ENCODE measurements around the gene NPR2. TPM values are rescaled to one million over a fixed set of nuclear protein-coding genes. Genes with fewer than 3 reads are reported as not detected.

Gene NPR2
- total RNA-seq, 1 experiment from 2014 or later = 0.07 TPM

DNA sequence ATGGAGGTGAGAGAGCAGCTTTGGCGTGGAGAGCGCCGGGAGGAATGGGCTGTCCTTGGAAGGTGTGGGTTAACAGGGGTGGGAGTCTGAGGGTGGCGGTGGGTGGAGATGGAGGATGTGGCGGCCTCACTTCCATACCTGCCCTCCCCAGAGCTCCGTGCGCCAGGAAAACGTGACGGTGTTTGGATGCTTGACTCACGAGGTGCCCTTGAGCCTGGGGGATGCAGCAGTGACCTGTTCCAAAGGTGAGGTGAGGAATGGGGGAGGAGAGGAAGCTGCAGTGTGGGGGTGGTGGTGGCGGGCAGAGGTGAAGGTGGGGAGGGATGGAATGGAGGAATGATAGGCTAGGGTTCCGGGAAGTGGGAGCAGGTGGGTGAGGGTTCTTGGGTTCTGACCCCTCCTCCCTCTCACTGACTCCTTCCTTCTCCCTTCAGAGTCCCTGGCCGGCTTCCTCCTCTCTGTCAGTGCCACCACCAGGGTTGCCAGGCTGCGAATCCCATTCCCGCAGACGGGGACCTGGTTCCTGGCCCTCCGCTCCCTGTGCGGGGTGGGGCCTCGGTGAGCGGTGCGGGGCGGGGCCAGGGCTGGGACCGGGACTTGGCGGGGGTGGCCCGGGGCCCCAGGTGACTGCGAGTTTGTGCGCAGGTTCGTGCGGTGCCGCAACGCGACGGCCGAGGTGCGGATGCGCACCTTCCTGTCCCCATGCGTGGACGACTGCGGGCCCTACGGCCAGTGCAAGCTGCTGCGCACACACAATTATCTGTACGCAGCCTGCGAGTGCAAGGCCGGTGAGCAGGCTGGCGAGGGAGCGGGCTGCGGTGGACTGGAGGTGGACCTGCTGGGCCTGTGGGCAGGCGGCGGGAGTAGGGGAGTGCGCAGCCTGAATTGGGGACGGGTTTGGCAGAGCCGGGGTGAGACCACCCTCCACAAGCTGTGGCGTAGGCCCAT, 54.7 kb downstream of the NPR2 start:
- DNase-seq (ENCODE audit: low spot score) = no peak
- in situ Hi-C loops (cut with HindIII; ENCODE audit: low sequenced_read_pairs) = no loop called here

DNA sequence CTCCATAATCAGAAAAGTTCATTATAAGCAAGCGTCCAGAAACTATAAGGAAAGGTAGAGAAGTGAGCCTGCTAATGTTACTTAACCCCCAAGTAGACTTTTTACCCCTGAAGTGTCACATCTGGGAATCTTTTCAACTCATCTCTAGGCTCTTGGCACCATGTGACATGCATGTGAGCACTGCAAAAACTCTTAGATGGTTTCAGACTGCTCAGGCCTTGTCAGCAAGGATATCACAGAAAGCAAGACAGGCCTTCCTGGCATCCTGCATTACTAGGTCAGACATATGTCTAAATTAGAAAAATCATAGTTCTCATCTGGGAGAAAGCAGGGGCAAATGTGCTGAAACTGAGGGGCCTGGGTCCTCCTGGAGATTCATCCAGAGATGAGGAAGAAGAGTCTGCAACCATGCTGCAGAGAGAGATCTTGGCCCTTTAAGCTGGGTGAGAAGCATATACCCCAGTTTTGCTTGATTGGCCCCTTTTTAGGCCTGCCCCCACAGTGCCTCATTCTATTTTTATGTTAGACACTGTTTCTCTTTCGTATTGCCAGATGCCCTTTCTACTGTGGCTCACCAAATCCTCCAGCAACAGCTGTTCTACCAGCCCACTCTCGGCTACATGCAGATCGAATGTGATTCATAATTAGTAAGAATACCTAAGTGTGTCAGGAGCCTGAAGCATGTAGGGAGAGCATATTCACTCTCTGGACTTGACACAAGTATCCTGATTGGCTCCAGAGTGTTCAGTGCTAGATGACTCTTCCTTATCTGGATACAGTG, 56.6 kb downstream of the NPR2 start:
- in situ Hi-C loops (cut with HindIII; ENCODE audit: low sequenced_read_pairs) = no loop called here
- DNase-seq (ENCODE audit: low spot score) = no peak

DNA sequence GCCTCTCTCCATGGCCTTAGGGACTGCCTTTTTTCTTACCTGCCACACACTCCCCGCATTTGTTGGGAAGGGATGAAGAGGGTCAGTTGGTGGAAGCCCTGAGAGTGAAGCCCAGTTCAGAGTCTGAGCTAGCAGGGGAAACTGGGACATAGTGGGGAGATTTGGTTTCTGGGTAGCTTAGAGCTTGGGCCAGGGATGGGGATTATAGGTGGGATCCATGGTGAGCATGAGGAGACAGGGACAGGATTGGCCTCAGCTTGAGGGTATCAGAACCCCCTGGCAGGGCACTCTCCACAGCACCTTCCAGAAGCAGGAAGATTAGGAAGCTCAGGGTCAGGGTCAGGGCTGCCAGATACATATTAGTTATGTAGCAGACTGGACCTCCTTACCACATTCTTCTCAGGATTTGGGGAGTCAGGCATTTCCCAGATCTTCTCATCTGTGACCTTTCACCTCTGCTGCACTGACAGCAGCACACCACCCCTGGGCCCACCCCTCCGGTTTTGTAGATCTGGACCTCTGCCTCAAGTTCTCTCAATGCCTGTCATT, 61.0 kb downstream of the NPR2 start:
- no peak for DNase-seq (ENCODE audit: low spot score)

DNA sequence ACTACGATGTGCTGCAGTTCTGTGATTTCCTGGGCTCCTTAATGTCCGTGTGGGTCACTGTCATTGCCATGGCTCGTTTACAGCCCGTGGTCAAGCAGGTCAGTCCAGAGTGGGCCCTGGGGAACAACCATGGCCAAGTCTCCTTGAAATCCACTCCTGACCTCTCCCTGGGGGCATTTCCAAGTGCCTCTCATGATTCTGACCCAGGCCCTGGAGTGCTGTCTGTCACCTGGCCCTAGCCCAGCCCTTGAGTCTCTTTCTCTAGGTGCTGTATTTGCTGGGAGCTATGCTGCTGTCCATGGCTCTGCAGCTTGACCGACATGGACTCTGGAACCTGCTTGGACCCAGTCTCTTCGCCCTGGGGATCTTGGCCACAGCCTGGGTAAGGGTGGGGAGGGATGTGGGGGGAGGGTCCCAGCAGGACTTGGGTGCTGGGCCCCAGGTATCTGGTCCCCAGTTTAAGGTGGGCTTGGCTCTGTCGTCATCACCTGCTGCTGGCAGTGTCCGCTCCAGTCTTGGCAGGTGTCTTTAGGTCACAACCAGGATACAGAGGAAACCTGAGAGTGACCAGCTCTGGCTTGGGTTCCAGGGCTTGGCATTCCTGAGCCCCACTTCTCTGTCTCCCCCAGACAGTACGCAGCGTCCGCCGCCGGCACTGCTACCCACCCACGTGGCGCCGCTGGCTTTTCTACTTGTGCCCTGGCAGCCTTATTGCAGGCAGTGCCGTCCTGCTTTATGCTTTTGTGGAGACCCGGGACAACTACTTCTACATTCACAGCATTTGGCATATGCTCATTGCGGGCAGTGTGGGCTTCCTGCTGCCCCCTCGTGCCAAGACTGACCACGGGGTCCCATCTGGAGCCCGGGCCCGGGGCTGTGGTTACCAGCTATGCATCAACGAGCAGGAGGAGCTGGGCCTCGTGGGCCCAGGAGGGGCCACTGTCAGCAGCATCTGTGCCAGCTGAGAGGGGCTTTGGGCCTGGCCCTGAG, 61.8 kb downstream of the NPR2 start:
- in situ Hi-C loops (cut with HindIII; ENCODE audit: low sequenced_read_pairs) = no loop called here
- no peak for DNase-seq (ENCODE audit: low spot score)

More for the DNA sequence above, 61.0 kb downstream of the NPR2 start:
- in situ Hi-C loops (cut with HindIII; ENCODE audit: low sequenced_read_pairs) = no loop called here

DNA sequence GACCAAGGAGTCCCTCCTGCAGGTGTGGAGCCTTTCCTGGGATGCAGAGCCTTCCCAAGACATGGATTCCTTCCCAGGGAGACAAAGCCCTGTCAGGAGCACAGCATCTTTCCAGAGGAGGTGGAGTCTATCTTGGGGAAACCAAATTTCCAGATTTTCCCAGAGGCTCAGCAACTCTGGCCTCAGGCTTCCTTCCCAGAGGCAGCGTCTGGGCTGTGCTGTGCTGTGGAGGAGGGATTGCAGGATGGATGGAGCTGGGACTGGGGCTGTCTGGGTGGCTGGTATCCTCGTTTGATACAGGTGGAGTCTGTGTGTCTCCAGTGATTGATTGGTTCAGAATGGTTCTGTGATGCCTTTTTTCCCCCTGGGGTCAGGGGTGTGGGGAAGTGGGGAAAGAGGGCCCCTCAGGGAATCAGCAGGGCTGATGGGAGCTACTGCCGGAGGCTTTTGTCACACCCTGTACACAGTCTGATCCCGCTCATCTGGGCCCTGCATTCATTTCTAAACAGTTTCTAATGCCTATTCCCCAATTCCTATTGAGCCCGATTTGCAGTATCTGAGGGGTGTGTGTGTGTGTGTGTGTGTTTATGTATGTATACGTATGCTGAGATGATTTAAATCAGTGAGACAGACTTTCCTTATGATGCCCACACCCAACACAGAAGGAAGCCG, 62.8 kb downstream of the NPR2 start:
- in situ Hi-C loops (cut with HindIII; ENCODE audit: low sequenced_read_pairs) = no loop called here
- DNase-seq (ENCODE audit: low spot score) = no peak

DNA sequence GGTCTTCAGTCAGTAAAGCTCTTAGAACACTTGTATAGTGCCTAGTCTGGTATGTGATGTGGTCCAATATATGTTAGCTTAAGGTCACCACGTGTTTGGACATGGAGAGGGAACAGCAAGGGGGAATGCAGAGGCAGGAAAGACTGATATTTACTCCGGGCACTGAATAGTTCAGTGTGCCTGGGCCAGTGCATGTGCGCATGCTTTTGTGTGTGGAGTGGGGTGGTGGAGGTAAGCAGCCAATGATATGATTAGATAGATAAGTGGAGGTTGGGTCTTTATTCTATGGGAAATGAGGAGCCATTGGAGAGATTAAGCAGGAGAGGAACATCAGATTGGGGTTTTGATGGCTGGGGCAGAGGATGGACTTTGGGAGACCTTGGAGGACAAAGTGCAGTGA, 64.8 kb downstream of the NPR2 start:
- DNase-seq (ENCODE audit: low spot score) = no peak
- in situ Hi-C loops (cut with HindIII; ENCODE audit: low sequenced_read_pairs) = no loop called here

DNA sequence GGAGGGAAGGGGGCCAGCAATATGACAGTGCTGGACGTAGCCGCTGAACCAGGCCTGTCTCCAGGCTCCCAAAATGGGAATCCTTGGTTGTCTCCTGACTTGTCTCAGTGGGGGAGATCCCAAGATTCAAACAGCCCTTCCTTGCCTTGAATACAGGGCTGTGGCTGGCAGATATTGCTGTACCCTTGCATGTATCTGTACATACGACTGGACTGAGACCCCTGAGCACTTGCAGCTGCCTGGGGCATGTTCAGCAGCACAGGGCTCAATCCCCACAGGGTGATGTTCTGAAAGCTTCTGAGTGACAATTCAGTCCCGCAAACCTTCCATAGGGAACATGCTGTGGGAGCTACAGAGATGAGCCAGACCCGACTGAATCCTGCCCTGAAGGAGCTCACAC, 65.5 kb downstream of the NPR2 start:
- no peak for DNase-seq (ENCODE audit: low spot score)
- in situ Hi-C loops (cut with HindIII; ENCODE audit: low sequenced_read_pairs) = no loop called here

DNA sequence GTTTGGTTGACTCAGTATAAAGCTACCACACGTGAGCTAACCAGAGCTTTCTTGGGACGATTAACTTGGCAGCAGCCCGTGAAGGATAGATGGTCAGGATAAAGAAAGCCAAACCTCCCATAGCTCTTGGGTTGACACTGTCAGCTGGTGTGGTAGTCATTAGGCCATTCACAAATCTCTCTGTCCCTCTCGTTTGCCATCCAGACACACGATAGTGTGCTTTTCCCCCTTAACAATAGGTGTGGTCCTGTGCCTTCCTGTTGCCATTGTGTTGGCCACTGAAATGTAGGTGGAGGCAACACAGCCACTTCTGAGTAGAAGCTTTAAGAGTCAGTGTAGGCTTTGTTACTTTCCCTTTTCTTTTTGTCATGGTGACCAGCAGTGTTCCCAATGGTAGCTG, 67.1 kb downstream of the NPR2 start:
- in situ Hi-C loops (cut with HindIII; ENCODE audit: low sequenced_read_pairs) = no loop called here
- DNase-seq (ENCODE audit: low spot score) = no peak

Other genes with a start within 250 kb of the NPR2 start
- gene TESK1, start 186.3 kb upstream of the NPR2 start, total RNA-seq (2014; rRNA removed; shearing (Covaris generic)) = 8.0 and 9.9 TPM in 2 replicates
- 2.4 TPM in 1 of 2 replicates, not detected in the other for gene CD72, start 173.2 kb upstream of the NPR2 start, total RNA-seq (2014; rRNA removed; shearing (Covaris generic))
- not detected in 2 replicates for gene SIT1, start 140.7 kb upstream of the NPR2 start, total RNA-seq (2014; rRNA removed; shearing (Covaris generic))
- gene RMRP, start 133.6 kb upstream of the NPR2 start, total RNA-seq (2014; rRNA removed; shearing (Covaris generic)) = 4,372 and 15,582 TPM in 2 replicates
- gene CCDC107, start 133.3 kb upstream of the NPR2 start, total RNA-seq (2014; rRNA removed; shearing (Covaris generic)) = 7.6 and 19.3 TPM in 2 replicates
- 12.3 and 12.4 TPM in 2 replicates for gene ARHGEF39, start 126.4 kb upstream of the NPR2 start, total RNA-seq (2014; rRNA removed; shearing (Covaris generic))
- 0.86 TPM in 1 of 2 replicates, not detected in the other for gene CA9, start 117.7 kb upstream of the NPR2 start, total RNA-seq (2014; rRNA removed; shearing (Covaris generic))
- 439 and 442 TPM in 2 replicates for gene TPM2, start 101.7 kb upstream of the NPR2 start, total RNA-seq (2014; rRNA removed; shearing (Covaris generic))
- gene TLN1, start 59.4 kb upstream of the NPR2 start, total RNA-seq (2014; rRNA removed; shearing (Covaris generic)) = 146 and 195 TPM in 2 replicates
- 40.3 and 46.0 TPM in 2 replicates for gene CREB3, start 58.9 kb upstream of the NPR2 start, total RNA-seq (2014; rRNA removed; shearing (Covaris generic))
- 37.2 and 48.6 TPM in 2 replicates for gene GBA2, start 42.4 kb upstream of the NPR2 start, total RNA-seq (2014; rRNA removed; shearing (Covaris generic))
- 13.8 and 15.0 TPM in 2 replicates for gene RGP1, start 42.3 kb upstream of the NPR2 start, total RNA-seq (2014; rRNA removed; shearing (Covaris generic))
- gene MSMP, start 37.3 kb upstream of the NPR2 start, total RNA-seq (2014; rRNA removed; shearing (Covaris generic)) = not detected in 2 replicates
- gene SPAG8, start 20.7 kb downstream of the NPR2 start, total RNA-seq (2014; rRNA removed; shearing (Covaris generic)) = 2.1 and 2.4 TPM in 2 replicates
- gene HINT2, start 23.5 kb downstream of the NPR2 start, total RNA-seq (2014; rRNA removed; shearing (Covaris generic)) = 32.3 and 55.8 TPM in 2 replicates
- not detected in 2 replicates for gene FAM221B, start 37.1 kb downstream of the NPR2 start, total RNA-seq (2014; rRNA removed; shearing (Covaris generic))
- 1.2 and 2.5 TPM in 2 replicates for gene TMEM8B, start 37.6 kb downstream of the NPR2 start, total RNA-seq (2014; rRNA removed; shearing (Covaris generic))
- not detected in 2 replicates for gene OR13J1, start 78.8 kb downstream of the NPR2 start, total RNA-seq (2014; rRNA removed; shearing (Covaris generic))
- not detected in 2 replicates for gene HRCT1, start 114.6 kb downstream of the NPR2 start, total RNA-seq (2014; rRNA removed; shearing (Covaris generic))
- gene SPAAR, start 117.9 kb downstream of the NPR2 start, total RNA-seq (2014; rRNA removed; shearing (Covaris generic)) = 2.6 and 3.5 TPM in 2 replicates
- gene OR2S2, start 166.6 kb downstream of the NPR2 start, total RNA-seq (2014; rRNA removed; shearing (Covaris generic)) = not detected in 2 replicates
- 2.4 and 9.2 TPM in 2 replicates for gene RECK, start 245.3 kb downstream of the NPR2 start, total RNA-seq (2014; rRNA removed; shearing (Covaris generic))